Measurements from ENCODE around the gene KCNIP3. TPM values are rescaled to one million over a fixed set of nuclear protein-coding genes. Genes with fewer than 3 reads are reported as not detected.
A peak's percentile ranks its signal among the peaks of the same experiment; 100 is the strongest.

The KCNIP3 gene
- total RNA-seq, 1 donor from 2014 or later = 27.5 TPM

DNA sequence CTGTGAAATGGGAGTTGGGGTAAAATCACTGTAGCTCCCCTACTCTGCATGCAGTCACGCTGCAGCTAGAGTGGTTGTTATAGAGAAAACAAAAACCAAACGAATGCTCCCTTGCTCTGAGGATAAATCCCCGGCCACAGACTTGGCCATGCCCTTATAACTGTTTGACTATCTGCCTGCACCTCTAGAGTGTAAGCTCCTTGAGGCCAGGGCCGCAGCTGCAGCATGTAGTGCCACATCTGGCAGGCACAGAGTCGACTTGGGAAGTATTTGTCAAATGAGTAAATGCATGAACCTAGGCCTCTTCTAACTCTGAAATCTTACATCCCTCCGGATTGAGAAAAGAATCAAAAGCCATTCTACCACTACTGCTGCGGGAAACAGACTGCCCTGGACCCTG lies 35.9 kb downstream of the KCNIP3 start:
- intact Hi-C loops (cut with DNase I) = no loop called here
- Histone ChIP-seq H3K4me3 (no peak overlapping the region), H3K4me1 (peaks cover 10% of the 10 kb centered on the region), H3K27ac (no peak overlapping the region), H3K36me3 (no peaks in the 10 kb centered on the region), H3K27me3 (no peaks in the 10 kb centered on the region), H3K9me3 (no peaks in the 10 kb centered on the region)
- TF ChIP-seq CTCF (IDR thresholded peaks at IDR 0.05) (no peak), POLR2A (IDR thresholded peaks at IDR 0.05) (no peak), POLR2AphosphoS5 (IDR thresholded peaks at IDR 0.05; ENCODE audit: insufficient read depth in 1 of 2, low read depth in 1 of 2) (no peak)
- DNase-seq (ENCODE audit: extremely low spot score in 2 of 2) = no peak

- DNase-seq (ENCODE audit: extremely low spot score in 2 of 2) = no peak
- no peak overlapping the region for H3K27ac ChIP-seq
- no peaks in the 10 kb centered on the region for H3K27me3 ChIP-seq
These were observed 36.8 kb downstream of the KCNIP3 start for GRCh38 chr2:95333888-95334338.

DNA sequence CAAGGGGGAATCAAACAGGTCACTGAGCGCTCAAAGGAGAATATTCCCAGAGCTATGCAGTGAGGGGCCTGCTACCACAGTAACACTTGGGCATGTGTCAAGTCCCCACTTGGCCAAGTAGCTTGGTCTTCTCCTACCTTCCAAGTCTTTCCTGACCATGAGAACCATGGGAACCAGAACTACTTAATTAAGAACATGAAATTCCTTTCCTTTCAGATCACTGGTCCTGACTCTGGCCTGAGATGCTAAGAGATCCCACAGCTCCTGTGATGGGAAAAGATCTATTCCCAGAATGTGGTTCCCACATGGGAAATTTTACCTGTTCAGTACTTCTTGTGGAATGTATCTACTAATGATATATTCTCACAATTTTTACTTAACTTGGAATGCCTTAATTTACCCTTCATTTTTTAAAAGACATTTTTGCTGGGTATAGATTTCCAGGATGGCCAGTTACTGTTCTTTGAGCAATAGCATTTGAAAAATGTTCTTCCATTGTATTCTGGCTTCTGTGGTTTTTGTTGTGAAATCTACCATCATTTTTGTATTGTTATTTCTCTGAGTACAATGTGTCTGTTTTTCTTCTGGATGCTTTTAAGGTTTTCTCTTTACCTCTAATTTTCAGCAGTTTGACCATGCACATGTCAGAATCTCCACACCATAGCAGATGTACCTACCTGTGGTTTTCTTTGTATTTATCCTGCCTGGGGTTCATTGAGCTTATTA lies 37.9 kb downstream of the KCNIP3 start:
- peaks cover 10% of the 10 kb centered on the region for H3K4me1 ChIP-seq
- intact Hi-C loops (cut with DNase I) = no loop called here
- no peak for DNase-seq (ENCODE audit: extremely low spot score in 2 of 2)
- H3K9me3 ChIP-seq = no peaks in the 10 kb centered on the region
- H3K36me3 ChIP-seq = no peaks in the 10 kb centered on the region
- TF ChIP-seq CTCF (IDR thresholded peaks at IDR 0.05) = no peak
- TF ChIP-seq POLR2AphosphoS5 (IDR thresholded peaks at IDR 0.05; ENCODE audit: insufficient read depth in 1 of 2, low read depth in 1 of 2) = no peak
- no peak for TF ChIP-seq POLR2A (IDR thresholded peaks at IDR 0.05)
- no peak overlapping the region for H3K4me3 ChIP-seq
- H3K27ac ChIP-seq = no peak overlapping the region
- no peaks in the 10 kb centered on the region for H3K27me3 ChIP-seq

More at GRCh38 chr2:95333888-95334338, 36.8 kb downstream of the KCNIP3 start:
- TF ChIP-seq CTCF (IDR thresholded peaks at IDR 0.05) (no peak), POLR2AphosphoS5 (IDR thresholded peaks at IDR 0.05; ENCODE audit: insufficient read depth in 1 of 2, low read depth in 1 of 2) (peak; percentile 64 to 77)
- Histone ChIP-seq H3K9me3 (no peaks in the 10 kb centered on the region), H3K4me3 (no peak overlapping the region), H3K4me1 (peaks cover 10% of the 10 kb centered on the region), H3K36me3 (no peaks in the 10 kb centered on the region)
- intact Hi-C loops (cut with DNase I) = no loop called here

DNA sequence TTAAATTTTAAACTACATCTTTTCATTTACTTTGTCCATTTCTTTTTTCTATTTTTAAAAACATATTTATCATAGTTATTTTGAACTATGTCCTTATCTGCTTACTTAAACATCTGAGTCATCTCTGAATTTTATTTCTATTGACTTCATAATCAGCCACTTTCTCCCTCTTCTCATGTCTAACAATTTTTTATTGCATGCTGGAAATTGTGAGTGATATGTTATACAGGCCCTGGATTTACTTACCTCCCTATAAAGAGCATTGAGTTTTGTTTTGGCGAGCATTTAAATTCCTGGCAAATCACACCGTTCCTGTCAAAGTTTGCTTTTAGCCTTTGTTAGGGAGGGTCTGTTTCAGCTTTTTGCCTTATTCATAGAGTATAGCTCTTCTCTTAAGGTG lies 39.3 kb downstream of the KCNIP3 start:
- intact Hi-C loops (cut with DNase I) = no loop called here
- Histone ChIP-seq H3K36me3 (no peaks in the 10 kb centered on the region), H3K4me3 (no peak overlapping the region), H3K9me3 (no peaks in the 10 kb centered on the region), H3K4me1 (peaks cover 10% of the 10 kb centered on the region), H3K27me3 (no peaks in the 10 kb centered on the region), H3K27ac (no peak overlapping the region)
- TF ChIP-seq CTCF (IDR thresholded peaks at IDR 0.05) (no peak), POLR2AphosphoS5 (IDR thresholded peaks at IDR 0.05; ENCODE audit: insufficient read depth in 1 of 2, low read depth in 1 of 2) (no peak), POLR2A (IDR thresholded peaks at IDR 0.05) (no peak)
- DNase-seq (ENCODE audit: extremely low spot score in 2 of 2) = no peak

- H3K4me3 ChIP-seq = no peak overlapping the region
- intact Hi-C loops (cut with DNase I) = no loop called here
- TF ChIP-seq POLR2AphosphoS5 (IDR thresholded peaks at IDR 0.05; ENCODE audit: insufficient read depth in 1 of 2, low read depth in 1 of 2) = no peak
- TF ChIP-seq CTCF (IDR thresholded peaks at IDR 0.05) = no peak
- TF ChIP-seq POLR2A (IDR thresholded peaks at IDR 0.05) = no peak
- peaks cover 10% of the 10 kb centered on the region for H3K4me1 ChIP-seq
- no peaks in the 10 kb centered on the region for H3K36me3 ChIP-seq
- H3K27ac ChIP-seq = no peak overlapping the region
- no peaks in the 10 kb centered on the region for H3K9me3 ChIP-seq
- H3K27me3 ChIP-seq = no peaks in the 10 kb centered on the region
- no peak for DNase-seq (ENCODE audit: extremely low spot score in 2 of 2)
These were observed 40.7 kb downstream of the KCNIP3 start for GRCh38 chr2:95337829-95338228.

Measured in vagina (tissue), 2 donors.